Measurements from ENCODE around the gene RAPGEF3. TPM values are rescaled to one million over a fixed set of nuclear protein-coding genes. Genes with fewer than 3 reads are reported as not detected.

Gene RAPGEF3
- total and polyA plus RNA-seq, 9 of the 15 experiments (the other 6 are each of a cell fraction or from before 2014, with no cell fraction given) = 0.03 to 0.78 (median 0.37) TPM; not detected in 1

GRCh38 chr12:47775100-47775911, 16.6 kb upstream of the RAPGEF3 start (continued):
- TF ChIP-seq ZMIZ1 (IDR thresholded peaks at IDR 0.05; ENCODE audit: low read depth in 2 of 2, low read length in 2 of 2) (no peak), AFF4 (CRISPR knock-in tag; IDR thresholded peaks at IDR 0.05) (no peak), ATF1 (CRISPR knock-in tag; IDR thresholded peaks at IDR 0.05) (no peak), ATF1 (tag; IDR thresholded peaks at IDR 0.05) (peak; percentile 32; the same call in 1 of the 2 replicates), CXXC5 (CRISPR knock-in tag; IDR thresholded peaks at IDR 0.05) (peak; percentile 56), DEAF1 (CRISPR knock-in tag; IDR thresholded peaks at IDR 0.05) (no peak), MBD1 (CRISPR knock-in tag; IDR thresholded peaks at IDR 0.05) (no peak), ZNF217 (CRISPR knock-in tag; IDR thresholded peaks at IDR 0.05) (no peak), NR1H2 (CRISPR knock-in tag; IDR thresholded peaks at IDR 0.05) (no peak), TCF3 (CRISPR knock-in tag; IDR thresholded peaks at IDR 0.05) (no peak), UBTF (IDR thresholded peaks at IDR 0.05; ENCODE audit: borderline replicate concordance in 1 of 2, low read depth in 2 of 2, low read length in 2 of 2) (no peak; a peak in 1 of 4 replicates), FOXM1 (IDR thresholded peaks at IDR 0.05; ENCODE audit: low read depth) (no peak), FOXM1 (CRISPR knock-in tag; IDR thresholded peaks at IDR 0.05; ENCODE audit: low read depth) (no peak)
